HCT116 (cell line): ENCODE data around the gene PLCE1. TPM values are rescaled to one million over a fixed set of nuclear protein-coding genes. Genes with fewer than 3 reads are reported as not detected.

Source experiments
- ATAC-seq: fragments of 200-7000 bp; cut with Tn5 transposase; 2 replicates; pipeline ENCODE4 v1.9.1; 2020; ENCODE audit warnings: mild to moderate bottlenecking, moderate library complexity
- BruUV-seq: library from RNA; stranded (reverse); fragments of 400-500 nt; replicated peaks from 2 replicates; lab custom pipeline; 2021; lab: Mats Ljungman, UMichigan
- CTCF ChIA-PET: fragments of 300-600 bp; sonication (Branson Sonifier 250); formaldehyde crosslinking; loops from one replicate; lab custom pipeline; 2021; ENCODE audit warnings: antibody characterized with exemption; lab: Charles Lee
- POLR2A ChIA-PET: fragments of 300-600, 350-600 bp; sonication (Branson Sonifier 250); formaldehyde crosslinking; loops from one replicate; lab custom pipeline; 2021; ENCODE audit warnings: antibody characterized with exemption; lab: Charles Lee
- RAD21 ChIA-PET, 2 experiments: fragments of 300-600 bp; sonication (Branson Sonifier 250); formaldehyde crosslinking; loops; one replicate each; lab custom pipeline; 2023; ENCODE audit warnings: low total read pairs in 2 of 2; ENCODE audit not compliant: uncharacterized antibody in 2 of 2, unreplicated experiment in 2 of 2, low non-redundant PET in 1 of 2; lab: Charles Lee
- DNase-seq: peaks from one replicate; pipeline ENCODE4 v3.0.0-alpha.2; 2010; ENCODE audit warnings: low read depth, low spot score
- H2AFZ ChIP-seq: fragments of 200-600 bp; shearing (Covaris generic), sonication (generic); 2 replicates; pipeline ENCODE4 v1.6.1; 2017; ENCODE audit warnings: low read depth, mixed run types, mixed read lengths, antibody characterized with exemption, low read length; ENCODE audit not compliant: poor library complexity, severe bottlenecking
- H3K27ac ChIP-seq: 2 replicates; pipeline ENCODE4 v1.5.1; 2012; ENCODE audit warnings: low read depth, low read length
- H3K27me3 ChIP-seq: fragments of 200-600 bp; sonication (generic); 2 replicates; pipeline ENCODE4 v1.6.1; 2016; ENCODE audit warnings: mixed run types, low read length, mixed read lengths; ENCODE audit not compliant: insufficient read depth
- H3K36me3 ChIP-seq, 2 experiments: fragments of 200-500 bp in 1 of 2; fragments of 200-600 bp in 1 of 2; sonication (Bioruptor generic) in 1 of 2; sonication (generic) in 1 of 2; 2 replicates each; pipeline versions ENCODE4 v1.5.1 to v1.6.1; 2014 to 2016; ENCODE audit warnings: low read length in 2 of 2, inconsistent platforms in 1 of 2, mixed read lengths in 1 of 2, mixed run types in 1 of 2; ENCODE audit not compliant: insufficient read depth in 2 of 2, control insufficient read depth in 1 of 2
- H3K4me1 ChIP-seq, 2 experiments: fragments of 200-600 bp in 1 of 2; sonication (generic) in 1 of 2; 2 replicates each; pipeline versions ENCODE4 v1.5.1 to v1.6.1; 2012 to 2017; ENCODE audit warnings: low read length in 2 of 2, inconsistent platforms in 1 of 2, mild to moderate bottlenecking in 1 of 2, mixed read lengths in 1 of 2, mixed run types in 1 of 2, moderate library complexity in 1 of 2; ENCODE audit not compliant: insufficient read depth in 2 of 2, control insufficient read depth in 1 of 2
- H3K4me2 ChIP-seq: fragments of 200-600 bp; sonication (generic); 2 replicates; pipeline ENCODE4 v1.6.1; 2017; ENCODE audit warnings: mixed run types, low read length, mixed read lengths
- H3K4me3 ChIP-seq, 2 experiments: fragments of 200-600 bp in 1 of 2; sonication (generic) in 1 of 2; replicated peaks in 1 of 2; 2 replicates each; pipeline ENCODE4 v1.5.1; 2011 to 2016; ENCODE audit warnings: low read length in 2 of 2, control low read depth in 1 of 2, low read depth in 1 of 2, mild to moderate bottlenecking in 1 of 2, mixed read lengths in 1 of 2, mixed run types in 1 of 2
- H3K79me2 ChIP-seq: fragments of 200-600 bp; sonication (generic); 2 replicates; pipeline ENCODE4 v1.6.1; 2017; ENCODE audit warnings: mild to moderate bottlenecking, mixed run types, low read length, moderate library complexity, mixed read lengths; ENCODE audit not compliant: insufficient read depth
- H3K9ac ChIP-seq: fragments of 200-600 bp; sonication (generic); 2 replicates; pipeline ENCODE4 v1.6.1; 2016; ENCODE audit warnings: low read length, mixed read lengths
- H3K9me2 ChIP-seq: fragments of 200-600 bp; sonication (generic), shearing (Covaris generic); 2 replicates; pipeline ENCODE4 v1.6.1; 2017; ENCODE audit warnings: mixed run types, mild to moderate bottlenecking, moderate library complexity; ENCODE audit not compliant: insufficient read depth
- H3K9me3 ChIP-seq, 2 experiments: fragments of 200-500 bp in 1 of 2; fragments of 200-600 bp in 1 of 2; sonication (Bioruptor generic) in 1 of 2; sonication (generic) in 1 of 2; 2 replicates each; pipeline ENCODE4 v1.6.1; 2014 to 2017; ENCODE audit warnings: low read length in 2 of 2, mixed read lengths in 2 of 2, inconsistent platforms in 1 of 2, low read depth in 1 of 2, mild to moderate bottlenecking in 1 of 2, mixed run types in 1 of 2, moderate library complexity in 1 of 2; ENCODE audit not compliant: control insufficient read depth in 1 of 2, insufficient read depth in 1 of 2
- H4K20me1 ChIP-seq: fragments of 200-600 bp; sonication (generic), shearing (Covaris generic); 2 replicates; pipeline ENCODE4 v1.6.1; 2017; ENCODE audit warnings: mixed run types, mild to moderate bottlenecking, moderate library complexity; ENCODE audit not compliant: insufficient read depth
- ELF1 ChIP-seq: IDR thresholded peaks from 2 replicates; pipeline ENCODE4 v1.6.1; 2012; ENCODE audit warnings: low read depth, borderline replicate concordance
- EZH2phosphoT487 ChIP-seq: fragments of 200-600 bp; IDR thresholded peaks from 2 replicates; pipeline ENCODE4 v1.6.1; 2018; ENCODE audit warnings: antibody characterized with exemption, borderline replicate concordance
- FOSL1 ChIP-seq: IDR thresholded peaks from 2 replicates; pipeline ENCODE4 v1.6.1; 2012; ENCODE audit warnings: low read depth
- JUND ChIP-seq: IDR thresholded peaks from 2 replicates; pipeline ENCODE4 v1.6.1; 2012
- POLR2AphosphoS5 ChIP-seq: IDR thresholded peaks from 2 replicates; pipeline ENCODE4 v1.6.1; 2011; ENCODE audit warnings: mild to moderate bottlenecking, low read depth, low read length, moderate library complexity
- RAD21 ChIP-seq: IDR thresholded peaks from 2 replicates; pipeline ENCODE4 v1.6.1; 2012; ENCODE audit warnings: low read depth, mild to moderate bottlenecking
- SP1 ChIP-seq: IDR thresholded peaks from 2 replicates; pipeline ENCODE4 v1.6.1; 2012; ENCODE audit warnings: low read depth
- TCF7L2 ChIP-seq: IDR thresholded peaks from 2 replicates; pipeline ENCODE4 v1.7.0; 2011; ENCODE audit warnings: borderline replicate concordance, inconsistent platforms; ENCODE audit not compliant: insufficient read depth, insufficient read length; ENCODE audit errors: extremely low read depth
- ZFX ChIP-seq: fragments of 450-650 bp; IDR thresholded peaks from 2 replicates; pipeline ENCODE4 v1.6.1; 2017
- ZNF274 ChIP-seq: fragments of 200-500 bp; sonication (Bioruptor generic); IDR thresholded peaks from 2 replicates; pipeline ENCODE4 v1.6.1; 2014; ENCODE audit warnings: mild to moderate bottlenecking, low read depth, low read length, inconsistent platforms
- intact Hi-C: fragments of 100-400 bp; cut with micrococcal nuclease; formaldehyde crosslinking; loops from 2 replicates; pipeline ENCODE4 v1.10.0; 2022
- total RNA-seq: library from RNA; stranded (reverse); gene quantifications from one replicate; pipeline ENCODE4 v1.2.1, GENCODE V29; 2021; ENCODE audit not compliant: unreplicated experiment
- TF ChIP-seq, protein P1 (sequence below), 3 experiments: fragments of 200-600 bp in 1 of 3; sonication (generic) in 1 of 3; IDR thresholded peaks in 2 of 3; conservative IDR thresholded peaks in 1 of 3; 2 replicates each; pipeline ENCODE4 v1.5.1; 2012 to 2017; ENCODE audit warnings: low read depth in 2 of 3, low read length in 2 of 3, antibody characterized with exemption in 1 of 3, borderline replicate concordance in 1 of 3, control low read depth in 1 of 3, mild to moderate bottlenecking in 1 of 3, mixed read lengths in 1 of 3, mixed run types in 1 of 3, moderate library complexity in 1 of 3; ENCODE audit not compliant: insufficient read depth in 1 of 3
- TF ChIP-seq, protein P2 (sequence below): IDR thresholded peaks from 2 replicates; pipeline ENCODE4 v1.6.1; 2012
- TF ChIP-seq, protein P3 (sequence below): IDR thresholded peaks from 2 replicates; pipeline ENCODE4 v1.6.1; 2012

The PLCE1 gene
- total RNA-seq, 1 experiment from 2014 or later, result 2.5 TPM

DNA sequence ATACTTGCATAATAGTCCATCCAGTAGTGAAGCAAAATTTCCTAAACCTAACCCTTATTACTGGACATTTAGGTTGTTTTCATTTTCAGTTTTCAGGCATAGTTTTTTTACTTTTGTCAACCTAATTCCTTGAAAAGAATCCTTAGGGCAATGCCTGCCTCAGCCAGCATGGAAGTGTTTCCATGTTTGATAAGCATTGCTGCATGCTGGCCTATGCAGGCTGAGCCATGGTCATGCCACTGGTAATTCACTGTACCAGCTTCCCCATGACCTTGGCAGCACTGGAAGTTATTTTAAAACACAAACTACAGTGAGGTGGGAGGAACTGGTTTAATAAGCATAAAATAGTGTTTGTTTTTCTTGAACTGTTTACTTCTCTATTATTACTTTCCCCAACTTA, 27.8 kb upstream of the PLCE1 start:
- H4K20me1 ChIP-seq, result no peaks in the 10 kb centered on the region
- H3K27me3 ChIP-seq, result no peaks in the 10 kb centered on the region
- H3K4me1 ChIP-seq, result no peaks in the 10 kb centered on the region
- TF ChIP-seq EZH2phosphoT487, result no peak
- no peak for TF ChIP-seq ZFX
- TF ChIP-seq SP1, result no peak
- TF ChIP-seq, protein P1, sequence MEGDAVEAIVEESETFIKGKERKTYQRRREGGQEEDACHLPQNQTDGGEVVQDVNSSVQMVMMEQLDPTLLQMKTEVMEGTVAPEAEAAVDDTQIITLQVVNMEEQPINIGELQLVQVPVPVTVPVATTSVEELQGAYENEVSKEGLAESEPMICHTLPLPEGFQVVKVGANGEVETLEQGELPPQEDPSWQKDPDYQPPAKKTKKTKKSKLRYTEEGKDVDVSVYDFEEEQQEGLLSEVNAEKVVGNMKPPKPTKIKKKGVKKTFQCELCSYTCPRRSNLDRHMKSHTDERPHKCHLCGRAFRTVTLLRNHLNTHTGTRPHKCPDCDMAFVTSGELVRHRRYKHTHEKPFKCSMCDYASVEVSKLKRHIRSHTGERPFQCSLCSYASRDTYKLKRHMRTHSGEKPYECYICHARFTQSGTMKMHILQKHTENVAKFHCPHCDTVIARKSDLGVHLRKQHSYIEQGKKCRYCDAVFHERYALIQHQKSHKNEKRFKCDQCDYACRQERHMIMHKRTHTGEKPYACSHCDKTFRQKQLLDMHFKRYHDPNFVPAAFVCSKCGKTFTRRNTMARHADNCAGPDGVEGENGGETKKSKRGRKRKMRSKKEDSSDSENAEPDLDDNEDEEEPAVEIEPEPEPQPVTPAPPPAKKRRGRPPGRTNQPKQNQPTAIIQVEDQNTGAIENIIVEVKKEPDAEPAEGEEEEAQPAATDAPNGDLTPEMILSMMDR (IDR thresholded peaks at IDR 0.05 in 2 of 3, conservative IDR thresholded peaks at IDR 0.05 in 1 of 3; ENCODE audit: borderline replicate concordance in 1 of 3, insufficient read depth in 1 of 3, low read depth in 2 of 3, low read length in 2 of 3), result no peak
- TF ChIP-seq ELF1, result no peak
- TF ChIP-seq ZNF274, result no peak
- TF ChIP-seq TCF7L2, result no peak
- TF ChIP-seq JUND, result no peak
- TF ChIP-seq POLR2AphosphoS5, result no peak
- no peak for DNase-seq
- no peaks in the 10 kb centered on the region for H3K36me3 ChIP-seq
- intact Hi-C loops, result no loop called here
- H3K27ac ChIP-seq, result no peak overlapping the region
- ATAC-seq, result no peak
- BruUV-seq, result no TSS peak
- no peaks in the 10 kb centered on the region for H3K9me2 ChIP-seq
- no peaks in the 10 kb centered on the region for H3K79me2 ChIP-seq
- H3K9ac ChIP-seq, result no peak overlapping the region
- POLR2A ChIA-PET, result no interaction called here
- H3K9me3 ChIP-seq, result no peaks in the 10 kb centered on the region
- CTCF ChIA-PET, result interaction anchor here (1.4 kb wide), 1 partner anchor 49 kb away, joined by 3 read pairs; no protein-coding TSS in a partner anchor
- H3K4me3 ChIP-seq, result no peak overlapping the region
- no peak overlapping the region for H2AFZ ChIP-seq
- RAD21 ChIA-PET, result no interaction called here
- no peak overlapping the region for H3K4me2 ChIP-seq

DNA sequence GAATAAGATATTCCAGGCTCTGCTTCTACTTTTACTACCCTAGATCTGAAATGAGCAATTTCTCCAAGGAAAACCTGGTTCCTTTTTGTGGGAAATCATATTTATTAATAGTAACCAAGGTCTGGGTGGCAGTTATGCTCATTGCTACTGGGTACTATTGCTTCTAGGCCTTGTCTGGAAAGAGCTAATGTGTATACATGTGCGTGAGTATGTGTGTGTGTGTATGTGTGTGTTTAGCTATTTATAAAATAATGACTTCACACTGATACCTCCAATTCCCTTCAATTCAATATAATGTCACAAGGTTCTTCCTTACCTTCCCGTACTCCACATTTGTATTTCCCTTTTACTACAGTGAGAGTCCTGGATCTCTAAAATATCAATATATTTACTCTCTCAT, 26.0 kb upstream of the PLCE1 start:
- Histone ChIP-seq H3K9me2 (no peaks in the 10 kb centered on the region), H2AFZ (no peak overlapping the region), H3K79me2 (no peaks in the 10 kb centered on the region), H3K27me3 (no peaks in the 10 kb centered on the region), H3K36me3 (no peaks in the 10 kb centered on the region), H3K9me3 (no peaks in the 10 kb centered on the region), H3K4me3 (no peak overlapping the region), H3K4me1 (no peaks in the 10 kb centered on the region), H3K9ac (no peak overlapping the region), H3K27ac (no peak overlapping the region), H3K4me2 (no peak overlapping the region), H4K20me1 (no peaks in the 10 kb centered on the region)
- TF ChIP-seq JUND (no peak), FOSL1 (no peak), TCF7L2 (no peak), RAD21 (no peak), ZNF274 (no peak)
- TF ChIP-seq, protein P1 (IDR thresholded peaks at IDR 0.05 in 2 of 3, conservative IDR thresholded peaks at IDR 0.05 in 1 of 3; ENCODE audit: borderline replicate concordance in 1 of 3, insufficient read depth in 1 of 3, low read depth in 2 of 3, low read length in 2 of 3), result no peak
- TF ChIP-seq, protein P2, sequence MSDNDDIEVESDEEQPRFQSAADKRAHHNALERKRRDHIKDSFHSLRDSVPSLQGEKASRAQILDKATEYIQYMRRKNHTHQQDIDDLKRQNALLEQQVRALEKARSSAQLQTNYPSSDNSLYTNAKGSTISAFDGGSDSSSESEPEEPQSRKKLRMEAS, result no peak
- TF ChIP-seq, protein P3, sequence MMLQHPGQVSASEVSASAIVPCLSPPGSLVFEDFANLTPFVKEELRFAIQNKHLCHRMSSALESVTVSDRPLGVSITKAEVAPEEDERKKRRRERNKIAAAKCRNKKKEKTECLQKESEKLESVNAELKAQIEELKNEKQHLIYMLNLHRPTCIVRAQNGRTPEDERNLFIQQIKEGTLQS, result no peak
- ATAC-seq (no peak), DNase-seq (no peak)
- ChIA-PET RAD21 (no interaction called here), POLR2A (no interaction called here), CTCF (no interaction called here)
- intact Hi-C loops, result no loop called here
- no TSS peak for BruUV-seq
